ENCODE results near the gene ATRN.

The ATRN gene

GRCh38 chr20:3646651-3647050 is 175.8 kb downstream of the ATRN start (continued):
- no peak for TF ChIP-seq YY1 (tag by site-specific recombination; IDR thresholded peaks at IDR 0.05)
- TF ChIP-seq ZNF354C (tag by site-specific recombination; IDR thresholded peaks at IDR 0.05; ENCODE audit: borderline replicate concordance, low read depth), result no peak
- no peak for TF ChIP-seq OVOL3 (tag by site-specific recombination; IDR thresholded peaks at IDR 0.05)

- Histone ChIP-seq H3K36me3 (ENCODE audit: control insufficient read depth in 2 of 2, insufficient read depth in 1 of 2, low read length in 2 of 2) (no peaks in the 10 kb centered on the region), H3K4me3 (ENCODE audit: low read depth, low read length) (no peak overlapping the region), H3K9me3 (ENCODE audit: control insufficient read depth, insufficient read depth, low read depth, low read length) (no peaks in the 10 kb centered on the region), H3K27ac (ENCODE audit: extremely low read depth, low read depth, low read length) (no peak overlapping the region), H3K4me1 (ENCODE audit: control insufficient read depth, insufficient read depth, low read length) (no peaks in the 10 kb centered on the region)
- 0 out of 2 replicates have a peak, but pooled peaks have one; percentile 5 for TF ChIP-seq PRDM1 (tag by site-specific recombination; IDR thresholded peaks at IDR 0.05)
- peak; percentile 71 for TF ChIP-seq ZBTB17 (tag by site-specific recombination; IDR thresholded peaks at IDR 0.05)
- TF ChIP-seq PRDM10 (tag by site-specific recombination; IDR thresholded peaks at IDR 0.05), result no peak
- ChIA-PET CTCF (interaction anchor here (0.7 to 2.0 kb wide), 4 partner anchors 29 to 1602 kb away, joined by 3 to 10 read pairs (median 4); no protein-coding TSS in a partner anchor), POLR2A (no interaction called here)
Observed at GRCh38 chr20:3647473-3647872, 176.7 kb downstream of the ATRN start.

- H3K27ac ChIP-seq (ENCODE audit: extremely low read depth, low read depth, low read length), result no peak overlapping the region
- POLR2A ChIA-PET, result no interaction called here
- TF ChIP-seq ZNF792 (tag by site-specific recombination; IDR thresholded peaks at IDR 0.05) (no peak), GLIS1 (tag by site-specific recombination; IDR thresholded peaks at IDR 0.05) (no peak), ZNF23 (tag by site-specific recombination; IDR thresholded peaks at IDR 0.05; ENCODE audit: borderline replicate concordance) (no peak), ZNF202 (tag by site-specific recombination; IDR thresholded peaks at IDR 0.05; ENCODE audit: borderline replicate concordance) (no peak)
- CTCF ChIA-PET, result no interaction called here
- no peaks in the 10 kb centered on the region for H3K9me3 ChIP-seq (ENCODE audit: control insufficient read depth, insufficient read depth, low read depth, low read length)
- H3K4me1 ChIP-seq (ENCODE audit: control insufficient read depth, insufficient read depth, low read length), result no peaks in the 10 kb centered on the region
- H3K36me3 ChIP-seq (ENCODE audit: control insufficient read depth in 2 of 2, insufficient read depth in 1 of 2, low read length in 2 of 2), result no peaks in the 10 kb centered on the region
- no peak overlapping the region for H3K4me3 ChIP-seq (ENCODE audit: low read depth, low read length)
Observed at GRCh38 chr20:3648951-3649350, 178.1 kb downstream of the ATRN start.

DNA sequence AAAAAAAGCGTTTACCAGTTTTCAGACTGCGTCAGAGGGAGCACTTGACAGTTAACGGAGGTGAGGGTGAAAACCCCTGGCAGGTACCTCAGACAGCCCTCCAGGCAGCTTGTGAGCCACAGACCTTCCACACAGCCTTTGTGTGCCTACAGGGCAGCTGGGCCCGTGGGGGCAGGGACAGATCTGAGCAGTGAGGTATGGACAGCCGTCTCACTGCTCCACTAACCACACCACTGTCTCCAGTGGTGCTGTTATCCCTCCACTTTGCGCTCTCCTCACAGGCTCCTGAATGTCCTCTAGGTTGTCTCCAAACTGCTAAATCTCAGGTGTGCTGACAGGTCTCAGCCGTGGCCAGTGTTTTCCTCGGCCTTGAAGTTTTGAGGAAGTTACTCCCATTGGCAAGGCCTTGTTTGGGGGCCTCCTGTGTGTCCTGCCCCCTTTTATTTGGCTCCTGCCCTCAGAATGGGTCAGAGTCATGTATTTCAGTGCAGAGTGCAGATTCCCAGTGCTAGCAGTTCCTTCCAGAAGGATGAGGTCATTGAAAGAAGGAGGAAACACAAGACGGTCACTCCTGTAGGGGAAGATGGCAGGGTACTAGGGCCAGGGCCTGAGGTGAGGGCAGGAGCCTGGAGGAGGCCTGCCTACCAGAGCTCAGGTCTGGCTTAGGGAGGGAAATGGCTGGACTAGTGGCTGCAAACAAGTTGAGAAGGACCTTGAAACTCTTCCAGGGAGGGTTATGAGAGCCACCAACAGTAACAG is 180.6 kb downstream of the ATRN start:
- Histone ChIP-seq H3K9me3 (ENCODE audit: control insufficient read depth, insufficient read depth, low read depth, low read length) (no peaks in the 10 kb centered on the region), H3K4me1 (ENCODE audit: control insufficient read depth, insufficient read depth, low read length) (no peaks in the 10 kb centered on the region), H3K27ac (ENCODE audit: extremely low read depth, low read depth, low read length) (no peak overlapping the region)

More for the DNA sequence above, 180.6 kb downstream of the ATRN start:
- CTCF ChIA-PET, result interaction anchor here (0.6 to 1.6 kb wide), 3 partner anchors 18 to 215 kb away, joined by 3 read pairs; no protein-coding TSS in a partner anchor
- no peak for TF ChIP-seq ZBTB48 (tag by site-specific recombination; IDR thresholded peaks at IDR 0.05)
- TF ChIP-seq ZSCAN18 (tag by site-specific recombination; IDR thresholded peaks at IDR 0.05), result no peak
- no peak for TF ChIP-seq ZNF624 (tag by site-specific recombination; IDR thresholded peaks at IDR 0.05)
- no peak for TF ChIP-seq PRDM6 (tag by site-specific recombination; IDR thresholded peaks at IDR 0.05)
- POLR2A ChIA-PET, result no interaction called here
- Histone ChIP-seq H3K4me3 (ENCODE audit: low read depth, low read length) (no peak overlapping the region), H3K36me3 (ENCODE audit: control insufficient read depth in 2 of 2, insufficient read depth in 1 of 2, low read length in 2 of 2) (no peaks in the 10 kb centered on the region)
